Measurements from ENCODE around the gene LRP4. TPM values are rescaled to one million over a fixed set of nuclear protein-coding genes. Genes with fewer than 3 reads are reported as not detected.

LRP4 gene
- total and polyA plus RNA-seq, 2 of the 13 experiments (the other 11 are each of a cell fraction or from before 2014, with no cell fraction given): 4.7 to 13.3 TPM

DNA sequence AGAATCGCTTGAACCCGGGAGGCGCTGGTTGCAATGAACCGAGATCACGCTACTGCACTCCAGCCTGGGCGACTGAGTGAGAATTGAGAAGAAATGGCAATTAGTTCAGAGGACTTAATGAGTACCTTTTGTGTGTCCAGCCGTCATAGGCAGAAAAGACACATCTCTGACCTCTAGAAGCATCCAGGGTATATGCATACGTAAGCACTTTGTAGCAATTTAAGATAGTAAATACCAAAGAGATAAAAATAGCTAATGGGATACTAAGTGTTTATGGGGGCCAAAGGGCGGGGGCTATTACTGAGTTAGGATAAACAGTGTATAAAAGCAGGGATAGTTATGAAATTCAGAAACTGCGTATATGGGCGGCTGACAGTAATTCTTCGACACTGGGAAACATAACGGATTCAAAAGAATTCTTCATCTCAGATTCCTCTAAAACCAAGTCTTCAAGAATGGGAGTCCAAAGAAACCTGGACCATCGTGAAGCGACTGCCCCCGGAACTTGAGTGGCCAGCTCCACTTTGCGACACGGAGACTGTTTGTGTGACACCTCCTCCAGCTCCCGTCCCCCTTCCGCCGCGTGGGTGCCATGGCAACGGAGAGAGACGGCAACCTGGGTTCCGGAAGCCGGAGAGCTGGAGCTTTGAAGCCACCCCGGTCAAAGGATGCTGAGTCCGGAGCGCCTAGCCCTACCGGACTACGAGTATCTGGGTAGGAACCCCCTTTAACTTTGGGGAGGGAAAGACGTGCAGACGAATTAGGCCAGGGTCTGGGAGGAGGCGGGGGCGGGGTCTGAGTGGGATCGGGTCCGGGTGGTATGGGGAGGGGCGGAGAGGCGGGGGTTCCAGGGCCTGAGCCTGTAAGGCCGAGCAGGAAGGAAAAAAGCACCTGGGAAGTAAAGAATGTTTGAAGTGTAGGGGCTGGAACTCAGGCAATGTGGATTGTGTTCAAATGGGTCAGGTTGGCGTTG is 18.1 kb upstream of the LRP4 start, which contains the start of gene CSTPP1 (continued):
- TF ChIP-seq ZNF484 (CRISPR knock-in tag; IDR thresholded peaks at IDR 0.05; ENCODE audit: borderline replicate concordance, low read depth) (no peak), JDP2 (CRISPR knock-in tag; IDR thresholded peaks at IDR 0.05; ENCODE audit: borderline replicate concordance) (no peak), FOXA1 (IDR thresholded peaks at IDR 0.05) (no peak), FOXA1 (CRISPR knock-in tag; IDR thresholded peaks at IDR 0.05) (peak; percentile 53), NFYC (CRISPR knock-in tag; IDR thresholded peaks at IDR 0.05) (no peak), ZFP82 (CRISPR knock-in tag; IDR thresholded peaks at IDR 0.05; ENCODE audit: borderline replicate concordance) (0 out of 2 replicates have a peak, but pooled peaks have one; percentile 41), PPARG (CRISPR knock-in tag; conservative IDR thresholded peaks at IDR 0.05) (no peak), ZHX1 (CRISPR knock-in tag; IDR thresholded peaks at IDR 0.05; ENCODE audit: low read depth) (no peak), ZSCAN20 (CRISPR knock-in tag; IDR thresholded peaks at IDR 0.05; ENCODE audit: borderline replicate concordance) (no peak), POLR2AphosphoS5 (IDR thresholded peaks at IDR 0.05; ENCODE audit: low read depth, low read length) (peak; percentile 44), MTF1 (CRISPR knock-in tag; IDR thresholded peaks at IDR 0.05) (no peak), YEATS4 (CRISPR knock-in tag; IDR thresholded peaks at IDR 0.05; ENCODE audit: borderline replicate concordance) (peak; percentile 75), ZNF547 (CRISPR knock-in tag; IDR thresholded peaks at IDR 0.05) (no peak), RFX3 (CRISPR knock-in tag; IDR thresholded peaks at IDR 0.05) (peak; percentile 98), HIC2 (CRISPR knock-in tag; IDR thresholded peaks at IDR 0.05; ENCODE audit: low read depth) (no peak), THAP8 (CRISPR knock-in tag; IDR thresholded peaks at IDR 0.05; ENCODE audit: borderline replicate concordance) (no peak), ELF4 (CRISPR knock-in tag; IDR thresholded peaks at IDR 0.05; ENCODE audit: borderline replicate concordance) (no peak; the same call in 1 of the 2 replicates)
- TF ChIP-seq, protein P1, sequence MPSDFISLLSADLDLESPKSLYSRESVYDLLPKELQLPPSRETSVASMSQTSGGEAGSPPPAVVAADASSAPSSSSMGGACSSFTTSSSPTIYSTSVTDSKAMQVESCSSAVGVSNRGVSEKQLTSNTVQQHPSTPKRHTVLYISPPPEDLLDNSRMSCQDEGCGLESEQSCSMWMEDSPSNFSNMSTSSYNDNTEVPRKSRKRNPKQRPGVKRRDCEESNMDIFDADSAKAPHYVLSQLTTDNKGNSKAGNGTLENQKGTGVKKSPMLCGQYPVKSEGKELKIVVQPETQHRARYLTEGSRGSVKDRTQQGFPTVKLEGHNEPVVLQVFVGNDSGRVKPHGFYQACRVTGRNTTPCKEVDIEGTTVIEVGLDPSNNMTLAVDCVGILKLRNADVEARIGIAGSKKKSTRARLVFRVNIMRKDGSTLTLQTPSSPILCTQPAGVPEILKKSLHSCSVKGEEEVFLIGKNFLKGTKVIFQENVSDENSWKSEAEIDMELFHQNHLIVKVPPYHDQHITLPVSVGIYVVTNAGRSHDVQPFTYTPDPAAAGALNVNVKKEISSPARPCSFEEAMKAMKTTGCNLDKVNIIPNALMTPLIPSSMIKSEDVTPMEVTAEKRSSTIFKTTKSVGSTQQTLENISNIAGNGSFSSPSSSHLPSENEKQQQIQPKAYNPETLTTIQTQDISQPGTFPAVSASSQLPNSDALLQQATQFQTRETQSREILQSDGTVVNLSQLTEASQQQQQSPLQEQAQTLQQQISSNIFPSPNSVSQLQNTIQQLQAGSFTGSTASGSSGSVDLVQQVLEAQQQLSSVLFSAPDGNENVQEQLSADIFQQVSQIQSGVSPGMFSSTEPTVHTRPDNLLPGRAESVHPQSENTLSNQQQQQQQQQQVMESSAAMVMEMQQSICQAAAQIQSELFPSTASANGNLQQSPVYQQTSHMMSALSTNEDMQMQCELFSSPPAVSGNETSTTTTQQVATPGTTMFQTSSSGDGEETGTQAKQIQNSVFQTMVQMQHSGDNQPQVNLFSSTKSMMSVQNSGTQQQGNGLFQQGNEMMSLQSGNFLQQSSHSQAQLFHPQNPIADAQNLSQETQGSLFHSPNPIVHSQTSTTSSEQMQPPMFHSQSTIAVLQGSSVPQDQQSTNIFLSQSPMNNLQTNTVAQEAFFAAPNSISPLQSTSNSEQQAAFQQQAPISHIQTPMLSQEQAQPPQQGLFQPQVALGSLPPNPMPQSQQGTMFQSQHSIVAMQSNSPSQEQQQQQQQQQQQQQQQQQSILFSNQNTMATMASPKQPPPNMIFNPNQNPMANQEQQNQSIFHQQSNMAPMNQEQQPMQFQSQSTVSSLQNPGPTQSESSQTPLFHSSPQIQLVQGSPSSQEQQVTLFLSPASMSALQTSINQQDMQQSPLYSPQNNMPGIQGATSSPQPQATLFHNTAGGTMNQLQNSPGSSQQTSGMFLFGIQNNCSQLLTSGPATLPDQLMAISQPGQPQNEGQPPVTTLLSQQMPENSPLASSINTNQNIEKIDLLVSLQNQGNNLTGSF (CRISPR knock-in tag; IDR thresholded peaks at IDR 0.05): no peak

Data from HepG2 (cell line).